Coronary artery (tissue), 2 donors: ENCODE results near the gene PTK7.
A peak's percentile ranks its signal among the peaks of the same experiment; 100 is the strongest.

Experiments
- DNase-seq: peaks from one replicate; pipeline ENCODE4 v3.0.0-alpha.2; 2017; ENCODE audit warnings: low spot score
- H3K27ac ChIP-seq, 2 donors: fragments of 200-600 bp; sonication (generic); one replicate each; pipeline ENCODE4 v1.5.1; 2016 to 2019
- H3K4me3 ChIP-seq: fragments of 200-600 bp; sonication (generic); 2 replicates; pipeline ENCODE4 v1.5.1; 2016; ENCODE audit warnings: mild to moderate bottlenecking, moderate library complexity
- CTCF ChIP-seq: fragments of 200-600 bp; sonication (generic); IDR thresholded peaks from one replicate; pipeline ENCODE4 v1.5.1; 2019; ENCODE audit warnings: antibody characterized with exemption

The PTK7 gene

GRCh38 chr6:43175676-43176422 is 99.7 kb downstream of the PTK7 start:
- peak overlapping the region; percentile 96 to 99 for H3K27ac ChIP-seq
- TF ChIP-seq CTCF = no peak
- DNase-seq = no peak
- H3K4me3 ChIP-seq = no peak overlapping the region

GRCh38 chr6:43176423-43176786 is 100.3 kb downstream of the PTK7 start:
- TF ChIP-seq CTCF = no peak
- Histone ChIP-seq H3K27ac (peak overlapping the region in 1 of 2 donors; percentile 99), H3K4me3 (no peak overlapping the region)
- no peak for DNase-seq

- no peak for TF ChIP-seq CTCF
- DNase-seq = no peak
- Histone ChIP-seq H3K4me3 (no peak overlapping the region), H3K27ac (no peak overlapping the region)
Observed at GRCh38 chr6:43178150-43178549, 102.0 kb downstream of the PTK7 start.

GRCh38 chr6:43178951-43179830 is 103.1 kb downstream of the PTK7 start:
- DNase-seq = no peak
- TF ChIP-seq CTCF = no peak
- H3K4me3 ChIP-seq = no peak overlapping the region
- no peak overlapping the region for H3K27ac ChIP-seq

- H3K27ac ChIP-seq = no peak overlapping the region
- no peak for DNase-seq
- no peak overlapping the region for H3K4me3 ChIP-seq
- no peak for TF ChIP-seq CTCF
Observed at GRCh38 chr6:43180058-43180457, 103.9 kb downstream of the PTK7 start.

GRCh38 chr6:43180985-43181384 is 104.9 kb downstream of the PTK7 start:
- no peak for TF ChIP-seq CTCF

GRCh38 chr6:43181621-43181941 is 105.5 kb downstream of the PTK7 start:
- no peak for TF ChIP-seq CTCF
- Histone ChIP-seq H3K27ac (peak overlapping the region; percentile 71 to 85), H3K4me3 (peak overlapping the region; percentile 81)
- no peak for DNase-seq

More at GRCh38 chr6:43180985-43181384, 104.9 kb downstream of the PTK7 start:
- H3K4me3 ChIP-seq = no peak overlapping the region
- H3K27ac ChIP-seq = peak overlapping the region in 1 of 2 donors; percentile 13
- no peak for DNase-seq
